Fibroblast of skin of scalp (primary cell): ENCODE results near the gene PDE4D.
A peak's percentile ranks its signal among the peaks of the same experiment; 100 is the strongest.
"Not testable (repeated sequence)": the region's sequence is repeated elsewhere in the genome, so short reads cannot be mapped to it uniquely, and the experiment has no call there.

Source experiments
- DNase-seq: peaks from one replicate; pipeline ENCODE4 v3.0.0-alpha.2; 2013

PDE4D gene

DNA sequence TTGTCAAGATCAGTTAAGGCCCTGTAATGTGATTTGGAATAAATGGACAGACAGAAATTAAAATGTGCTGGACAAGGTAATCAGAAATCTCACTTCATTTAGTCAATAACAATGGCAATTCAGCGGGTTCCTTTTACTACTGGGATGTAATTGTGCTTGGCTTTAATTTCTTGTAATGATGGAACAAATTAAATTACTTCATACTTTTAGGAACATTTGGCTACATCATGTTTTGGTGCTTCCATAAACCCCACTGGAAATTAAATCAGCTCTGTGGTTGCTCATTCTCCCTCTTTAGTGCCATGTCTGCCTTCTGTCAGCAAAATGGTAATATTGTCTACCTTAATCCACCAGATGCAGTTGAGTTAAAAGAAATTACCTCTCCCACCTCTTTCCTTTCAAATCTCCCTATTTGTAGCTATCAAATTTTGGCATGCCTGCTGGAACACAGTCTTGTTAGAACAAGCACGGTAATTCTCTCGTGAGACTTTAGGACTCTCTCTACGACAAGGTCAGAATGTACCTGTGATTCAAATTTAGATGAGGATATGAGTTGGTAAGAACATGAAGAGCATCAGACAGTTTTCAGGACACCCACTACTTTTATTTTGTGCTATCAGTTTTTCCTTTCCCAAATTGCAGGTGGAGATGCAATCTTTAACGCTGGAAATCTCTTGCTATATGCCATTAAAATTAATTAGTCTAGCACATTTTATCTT lies 834.4 kb downstream of the PDE4D start:
- no peak for DNase-seq

DNA sequence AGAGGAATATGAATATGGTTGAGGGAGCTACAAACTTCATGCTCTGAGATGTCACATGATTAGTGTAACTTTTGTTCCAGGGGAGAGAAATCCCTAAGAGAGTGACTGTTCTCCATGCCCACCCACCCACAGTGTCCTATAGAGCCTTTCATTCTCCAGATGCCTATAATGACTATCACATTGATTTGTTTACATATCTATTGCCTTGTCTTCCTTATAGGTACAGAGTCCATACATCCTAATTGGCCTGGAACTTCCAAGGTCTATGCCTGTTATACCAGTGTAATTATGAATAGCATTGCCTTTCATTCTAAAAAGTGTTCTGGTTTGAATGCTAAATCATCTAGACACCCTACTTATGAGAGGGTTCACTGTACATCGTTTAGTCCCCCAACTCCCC lies 835.3 kb downstream of the PDE4D start:
- DNase-seq = no peak

DNA sequence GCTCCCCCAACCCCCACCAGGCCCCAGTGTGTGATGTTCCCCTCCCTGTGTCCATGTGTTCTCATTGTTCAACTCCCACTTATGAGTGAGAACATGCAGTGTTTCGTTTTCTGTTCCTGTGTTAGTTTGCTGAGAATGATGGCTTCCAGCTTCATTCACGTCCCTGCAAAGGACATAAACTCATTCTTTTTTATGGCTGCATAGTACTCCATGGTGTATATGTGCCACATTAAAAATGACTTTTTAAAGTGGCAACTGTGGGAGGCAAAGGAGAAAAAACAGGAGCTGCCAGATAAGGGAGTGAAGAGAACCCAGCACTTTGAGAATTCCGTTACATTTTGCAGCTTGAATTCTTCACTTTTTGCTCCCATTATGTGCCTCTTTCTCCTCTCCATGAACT lies 836.9 kb downstream of the PDE4D start:
- DNase-seq = not testable (repeated sequence)

DNA sequence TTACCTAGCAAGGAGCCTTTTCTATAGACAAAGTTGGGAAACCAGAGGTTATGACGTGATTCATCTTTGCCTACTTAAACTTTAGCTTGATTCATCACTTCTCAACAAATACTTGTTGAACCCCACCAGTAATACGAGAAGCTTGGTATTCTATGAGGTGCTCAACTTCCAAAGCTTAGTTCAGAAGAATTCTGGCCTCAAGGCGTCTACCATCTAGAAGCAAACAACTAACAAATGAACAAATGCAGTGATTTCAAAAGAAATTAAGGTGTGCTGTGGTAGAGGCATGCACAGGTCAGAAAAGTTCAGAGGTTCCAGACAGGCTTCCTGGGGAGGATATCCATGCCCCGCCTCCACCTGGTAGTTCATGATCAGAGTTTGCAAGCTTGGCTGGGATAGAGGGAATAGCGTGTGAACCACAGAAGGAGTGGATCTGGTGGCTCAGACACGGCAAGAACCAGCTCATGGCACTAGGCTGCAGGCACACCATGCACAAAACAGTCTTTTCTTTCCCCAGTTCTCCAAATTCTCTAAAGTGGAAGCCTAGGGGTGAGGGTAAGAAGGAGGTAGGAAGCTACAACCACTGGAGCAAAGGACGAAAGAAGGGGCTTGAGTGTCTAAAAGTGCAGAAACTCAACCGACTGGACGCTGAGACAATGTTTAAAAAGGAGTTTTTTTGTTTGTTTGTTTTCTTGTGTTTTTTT lies 837.6 kb downstream of the PDE4D start:
- no peak for DNase-seq

DNA sequence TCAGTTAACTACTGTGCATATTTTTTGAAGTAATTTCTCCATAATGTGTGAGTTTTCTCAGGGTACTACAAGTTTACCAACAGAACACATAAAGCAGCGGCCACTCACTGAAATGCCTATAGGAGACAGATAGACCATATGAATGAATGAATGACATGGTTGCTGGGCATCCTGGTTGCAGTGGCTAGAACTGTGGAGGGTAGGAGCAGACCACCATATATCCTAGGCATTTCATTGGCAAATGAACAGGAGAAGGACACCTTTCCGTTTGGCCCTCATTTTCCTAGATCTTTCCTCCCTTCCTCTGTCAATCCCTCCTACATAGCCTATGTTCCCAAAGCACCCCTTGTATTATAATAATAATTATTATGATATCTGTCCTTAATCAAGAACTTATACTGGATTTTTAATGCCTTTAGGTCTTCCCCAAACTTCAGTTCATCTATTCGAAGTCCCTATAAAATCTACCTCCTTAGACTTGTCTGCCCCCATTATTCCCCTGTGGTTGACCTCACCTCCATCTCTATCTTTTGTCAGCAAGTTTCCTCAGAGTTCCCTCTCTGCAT lies 838.5 kb downstream of the PDE4D start:
- no peak for DNase-seq

DNA sequence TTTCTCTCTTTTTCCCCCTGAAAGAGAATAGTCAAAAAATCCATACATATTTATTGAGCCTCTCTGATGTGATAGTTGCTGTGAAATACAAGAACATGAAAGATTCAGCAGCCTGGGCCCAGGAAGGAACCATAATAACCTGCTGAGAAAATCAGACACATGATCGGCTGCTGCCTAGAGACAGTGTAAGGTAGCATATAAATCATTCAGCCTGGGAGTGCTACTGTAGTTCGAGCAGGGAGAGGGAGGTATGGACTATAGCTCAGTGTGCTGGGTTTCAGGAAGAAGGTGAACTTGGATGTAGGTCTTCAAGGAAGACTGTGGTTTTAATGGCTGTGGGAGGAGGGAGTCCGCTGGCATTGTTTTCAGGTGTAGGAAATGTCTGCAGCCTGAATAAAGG lies 841.6 kb downstream of the PDE4D start:
- no peak for DNase-seq

DNA sequence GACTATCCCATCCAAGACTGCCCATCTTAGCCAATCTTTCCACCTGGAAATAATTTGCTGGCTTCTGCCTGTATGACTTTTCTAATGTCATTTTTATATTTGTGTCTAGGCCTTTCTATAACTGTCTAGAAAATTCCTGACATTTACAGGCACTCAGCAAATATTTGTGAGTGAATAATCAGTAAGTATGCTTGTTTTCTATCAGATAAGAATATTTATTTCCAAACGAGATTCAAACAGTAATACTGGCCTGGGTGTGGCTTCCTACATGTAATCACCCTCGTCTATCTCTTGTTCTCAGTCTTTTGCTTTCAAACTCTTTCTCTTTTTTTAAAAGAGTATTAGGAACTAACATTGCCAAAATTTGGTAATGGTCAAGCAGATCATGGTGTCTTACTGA lies 844.4 kb downstream of the PDE4D start:
- no peak for DNase-seq

DNA sequence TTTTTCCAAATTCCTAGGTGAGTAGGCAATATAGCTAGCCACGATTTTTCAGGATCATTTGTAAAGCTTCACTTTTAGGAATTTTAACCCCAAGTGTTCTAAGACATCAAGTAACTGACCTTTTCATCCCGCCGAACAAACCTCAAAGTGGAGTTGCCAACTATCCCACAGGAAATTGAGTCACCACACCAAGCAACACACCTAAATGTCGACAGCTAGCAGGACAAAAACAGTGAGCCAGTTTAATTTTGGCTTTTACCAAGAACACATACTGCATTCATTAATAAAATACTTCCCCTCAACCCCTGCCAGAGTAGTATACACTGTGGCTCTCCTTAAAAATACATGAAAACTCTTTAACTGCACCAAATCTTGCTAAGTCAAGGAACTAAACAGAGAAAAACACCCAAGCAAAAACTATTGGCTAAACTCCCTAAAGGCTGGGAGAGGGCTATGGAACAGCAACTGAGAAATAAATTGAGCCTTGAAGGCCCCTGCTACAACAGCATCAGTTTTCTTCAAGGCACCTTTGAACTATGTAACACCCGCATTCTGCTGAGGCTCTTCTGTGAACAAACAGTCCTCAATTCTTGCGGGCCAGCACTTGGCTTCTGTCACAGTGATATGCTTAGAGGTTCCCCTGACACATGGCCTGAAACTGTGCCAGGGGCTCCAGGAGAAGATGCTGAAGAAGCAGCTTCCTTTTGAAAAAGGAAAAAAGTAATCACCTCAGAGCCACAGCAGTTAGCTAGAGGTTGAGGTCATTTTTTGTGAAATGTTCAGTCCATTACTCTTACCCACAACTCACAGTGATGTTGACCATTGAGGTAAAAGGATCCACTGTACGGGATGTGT lies 851.1 kb downstream of the PDE4D start:
- DNase-seq = no peak

DNA sequence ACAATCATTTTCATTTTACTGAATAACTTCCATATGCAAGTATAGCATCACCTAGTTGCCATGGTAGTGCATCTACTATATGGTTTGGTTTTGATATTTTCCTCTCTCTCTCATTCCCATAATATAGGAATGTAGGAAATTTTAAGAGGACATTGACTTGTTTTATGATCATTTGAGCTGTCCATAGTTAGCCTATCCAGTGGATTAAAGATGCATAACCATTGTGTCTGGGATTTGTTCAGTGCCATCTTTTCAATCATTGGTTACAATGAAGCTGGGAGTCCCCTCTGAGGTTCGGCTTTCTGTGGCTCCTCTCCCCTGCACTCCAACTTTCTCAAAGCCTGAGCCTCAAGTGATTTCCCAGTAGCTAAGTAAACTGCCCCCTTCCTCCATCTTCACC lies 852.2 kb downstream of the PDE4D start:
- no peak for DNase-seq

DNA sequence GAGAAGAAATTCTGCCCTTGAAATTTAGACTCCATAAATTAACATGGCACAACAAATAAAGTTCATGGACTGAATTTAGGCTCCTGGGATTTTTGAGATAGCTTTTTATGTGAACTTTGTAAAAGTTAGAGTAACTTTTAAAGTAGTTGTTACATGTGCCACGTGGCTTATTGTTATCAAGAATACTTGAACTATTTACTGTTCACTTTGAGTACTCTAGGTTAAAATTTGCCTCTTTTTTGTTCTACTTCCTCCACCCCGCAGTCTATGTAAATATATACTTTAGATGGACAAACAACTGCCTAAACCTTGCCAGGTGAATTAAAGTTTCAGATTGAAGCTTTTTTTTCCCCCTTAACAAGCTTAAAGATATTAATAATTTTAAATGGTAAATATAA lies 852.7 kb downstream of the PDE4D start:
- DNase-seq = no peak

DNA sequence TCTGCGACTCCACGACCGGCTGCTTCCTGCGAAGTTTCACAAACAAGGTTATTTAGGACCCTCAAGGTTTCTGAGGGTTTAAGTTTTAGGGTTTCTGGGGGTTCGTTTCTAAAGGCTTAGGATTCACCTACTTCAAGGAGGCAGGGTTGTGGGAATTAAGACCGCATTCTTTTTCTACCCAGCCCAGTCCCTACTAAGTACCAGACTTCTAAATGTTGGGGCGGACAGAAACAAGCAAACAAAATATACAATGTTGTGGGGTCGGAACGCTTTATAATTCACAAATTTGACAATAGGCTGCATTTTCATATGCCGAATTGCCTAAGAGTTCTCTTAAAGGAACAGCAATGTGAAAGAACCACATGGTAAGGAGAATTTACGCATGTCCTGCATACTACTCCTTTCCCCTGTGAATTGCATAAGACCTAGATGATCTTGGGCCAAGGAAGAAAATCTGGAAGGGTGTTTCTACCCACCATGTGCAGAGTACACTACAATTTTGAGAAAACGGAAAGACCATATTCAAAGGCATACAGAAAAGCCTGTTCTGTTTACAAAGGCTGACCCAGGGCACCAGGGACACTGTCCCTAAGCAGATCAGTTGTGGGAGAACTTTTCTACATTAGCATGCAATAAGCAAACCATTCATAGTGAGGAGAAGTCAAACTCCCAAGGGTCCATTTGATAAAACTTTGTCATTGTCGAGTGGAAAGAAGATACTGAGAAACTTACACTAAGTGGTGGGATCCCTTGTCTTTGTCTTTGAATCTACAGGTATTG lies 853.3 kb downstream of the PDE4D start:
- peak; percentile 29 for DNase-seq

DNA sequence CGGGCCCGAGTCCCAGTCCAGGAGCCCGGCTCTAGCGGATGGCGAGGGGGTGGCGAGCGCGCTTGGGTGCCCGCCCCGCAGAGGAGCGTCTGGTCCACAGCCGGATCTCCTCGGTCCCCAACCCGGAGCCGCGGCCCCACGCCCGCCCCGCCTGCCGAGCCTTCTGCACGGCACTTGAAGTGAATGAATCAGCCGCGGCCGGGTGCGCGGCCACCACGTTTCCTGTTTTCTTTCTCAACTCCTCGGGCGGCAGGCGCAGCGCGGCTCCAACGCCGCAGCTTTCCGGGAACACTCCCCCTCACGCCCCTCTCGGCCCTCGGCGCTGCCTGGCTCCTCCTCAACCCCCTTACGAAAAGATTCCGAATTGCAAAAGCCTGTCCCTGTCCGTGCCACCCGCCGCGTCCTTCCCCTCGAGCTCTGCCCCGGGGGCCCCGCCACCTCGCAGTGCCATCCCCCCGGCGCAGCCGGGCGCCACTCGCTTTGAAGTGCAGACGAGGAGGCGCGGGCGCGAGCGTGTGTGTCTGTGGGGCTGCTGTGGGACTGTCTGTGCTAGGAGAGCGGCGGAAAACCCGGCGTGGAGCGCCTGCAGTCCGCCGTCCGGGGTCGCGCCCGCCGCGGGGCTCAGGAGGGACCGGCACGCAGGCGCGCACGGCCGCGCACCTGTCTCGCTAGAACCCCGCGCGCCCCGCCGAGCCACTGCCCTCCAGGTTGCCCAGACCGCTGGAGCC lies 854.1 kb downstream of the PDE4D start:
- DNase-seq = peak; percentile 84

DNA sequence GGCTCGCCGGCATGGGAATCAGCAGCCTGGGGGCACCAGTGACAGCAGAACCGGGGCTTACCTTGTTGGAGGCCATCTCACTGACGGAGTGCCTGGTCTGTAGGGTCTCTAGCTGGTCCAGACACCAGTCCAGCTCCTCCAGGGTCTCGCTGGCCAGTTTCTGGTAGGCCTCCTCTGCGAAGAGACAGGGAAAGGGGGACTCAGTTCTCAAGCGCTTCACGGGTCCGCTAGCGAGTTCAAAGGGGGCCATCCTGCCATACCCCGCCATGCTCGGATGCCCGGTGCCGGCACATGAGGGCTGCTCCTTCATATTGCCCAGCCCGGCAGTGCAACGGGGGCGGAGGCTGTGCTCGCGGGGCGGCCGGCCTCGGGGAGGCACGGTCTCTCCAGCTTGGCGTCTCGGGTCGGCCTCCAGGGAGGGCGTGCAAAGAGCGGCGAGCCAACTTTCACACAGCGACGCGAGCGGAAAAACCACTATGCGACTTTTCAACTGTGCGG lies 854.7 kb downstream of the PDE4D start:
- no peak for DNase-seq

DNA sequence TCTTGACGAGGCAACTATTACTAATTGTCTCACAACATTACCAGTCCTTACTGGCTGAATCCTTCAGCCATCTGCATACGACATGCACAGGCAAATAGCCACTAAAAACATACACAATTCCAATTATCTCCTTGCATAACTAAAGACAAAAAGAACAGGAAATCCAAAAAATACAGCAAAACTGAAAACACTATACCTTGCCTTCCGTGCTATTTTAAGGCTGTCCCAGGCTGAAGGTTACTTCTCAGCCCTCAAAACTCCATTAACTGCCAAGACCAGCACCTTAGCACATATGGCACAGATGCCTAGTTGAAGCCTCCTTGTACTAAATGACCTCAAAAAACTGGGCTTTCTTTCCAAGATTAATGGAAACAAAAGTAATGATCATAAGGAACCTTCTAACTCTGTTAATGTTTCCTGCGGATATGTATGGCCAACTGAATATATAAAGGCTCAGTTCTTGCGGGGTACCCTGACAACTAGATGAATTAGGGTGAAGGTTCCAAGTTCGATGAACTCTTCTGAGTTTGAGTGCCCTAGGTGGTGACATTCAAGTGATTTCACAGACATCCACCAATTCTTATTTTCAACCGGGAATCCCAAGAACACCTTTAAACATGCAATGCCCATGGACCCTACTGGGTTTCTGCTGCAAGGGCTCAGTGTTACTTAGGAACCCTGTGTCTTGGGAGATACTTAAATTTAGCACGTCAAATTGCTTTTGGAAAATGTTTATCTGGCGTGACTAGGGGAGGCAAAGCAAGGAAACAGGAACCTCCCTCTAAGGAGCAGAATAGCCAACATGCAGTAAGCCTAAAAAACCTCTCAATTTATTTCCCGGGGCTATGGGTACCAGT lies 855.4 kb downstream of the PDE4D start:
- DNase-seq = no peak

DNA sequence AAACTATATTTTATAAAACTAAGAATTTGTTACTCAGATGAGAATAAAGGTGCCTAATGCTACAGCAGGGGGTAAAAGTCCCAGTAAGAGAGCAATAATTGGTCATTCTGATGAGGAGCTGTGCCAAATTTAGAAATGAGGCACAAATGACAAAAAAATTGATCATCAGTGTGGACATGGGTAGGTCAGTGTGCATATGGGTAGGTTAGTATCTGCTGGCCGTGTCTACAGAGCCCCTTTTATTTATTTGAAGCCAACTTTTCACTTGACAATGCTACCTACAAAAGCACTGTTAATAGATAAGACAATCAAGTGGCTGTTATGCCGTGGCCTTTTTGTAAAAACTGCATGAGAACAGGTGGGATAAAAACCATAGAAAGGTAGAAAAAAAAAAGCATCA lies 856.1 kb downstream of the PDE4D start:
- no peak for DNase-seq

DNA sequence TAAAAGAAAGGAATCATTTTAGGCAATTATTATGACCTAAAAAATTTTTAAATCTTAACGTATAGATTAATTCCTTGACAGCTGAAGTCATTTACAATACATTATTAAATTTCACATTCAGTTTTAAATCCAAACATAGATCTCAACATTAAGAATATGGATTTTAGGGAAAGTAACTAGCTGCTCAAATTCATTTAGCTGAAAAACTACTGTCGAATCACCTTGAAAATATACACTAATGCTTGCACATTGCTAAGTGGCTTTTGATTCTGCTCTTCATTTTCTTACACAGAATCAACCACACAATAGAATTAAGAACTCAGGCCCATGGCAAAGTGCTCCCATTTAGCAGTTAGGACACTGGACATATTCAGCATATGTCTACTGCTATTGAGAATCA lies 856.5 kb downstream of the PDE4D start:
- no peak for DNase-seq

DNA sequence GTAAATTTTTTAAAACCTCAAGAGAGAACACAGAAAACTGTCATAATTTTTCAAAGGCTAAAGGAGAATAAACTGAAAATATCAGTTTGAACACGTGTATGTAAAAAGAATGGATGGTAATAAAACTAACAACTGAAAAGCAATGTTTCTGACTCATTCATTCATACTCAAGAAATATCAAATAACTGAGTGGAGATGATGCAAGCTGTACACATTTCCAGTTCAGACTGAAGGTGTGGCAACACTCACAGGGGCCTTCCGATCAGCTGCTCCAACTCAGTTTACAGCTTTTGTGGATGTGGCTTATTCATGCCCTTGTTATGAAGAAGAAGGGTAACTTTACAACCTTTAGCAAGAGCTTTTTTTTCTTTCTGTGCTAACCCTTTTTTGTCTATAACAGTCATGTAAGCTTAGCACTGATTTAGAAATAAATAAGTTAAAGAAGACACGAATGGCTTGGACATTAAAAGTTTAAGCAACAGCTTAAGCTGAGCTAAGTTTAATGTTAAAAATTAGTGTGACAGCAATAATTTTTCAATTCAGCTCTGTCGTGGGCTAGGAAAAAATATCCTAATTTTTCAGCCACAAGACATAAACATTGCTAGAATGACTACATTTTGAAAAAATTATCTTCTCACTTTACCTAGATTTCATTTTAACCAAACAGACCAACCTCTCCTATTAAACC lies 857.1 kb downstream of the PDE4D start:
- peak; percentile 96 for DNase-seq

DNA sequence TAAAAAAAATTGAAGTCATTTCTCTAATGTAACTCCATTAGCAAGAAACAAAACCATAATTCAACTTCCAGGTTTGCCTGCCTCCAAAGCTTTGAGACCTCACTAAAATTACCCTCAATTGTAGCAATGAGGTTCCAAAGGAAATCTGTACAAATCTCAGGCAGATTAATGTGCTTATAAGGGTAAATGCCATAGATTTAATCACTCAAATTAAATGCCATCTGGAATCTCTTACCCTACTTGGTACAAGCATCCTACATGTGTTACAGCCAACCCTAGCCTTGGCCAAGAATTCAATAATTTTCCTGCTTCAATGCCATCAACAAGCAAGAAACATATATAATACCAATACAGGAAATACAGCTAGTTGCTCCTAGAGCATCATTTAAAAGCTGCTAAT lies 857.8 kb downstream of the PDE4D start:
- DNase-seq = no peak

DNA sequence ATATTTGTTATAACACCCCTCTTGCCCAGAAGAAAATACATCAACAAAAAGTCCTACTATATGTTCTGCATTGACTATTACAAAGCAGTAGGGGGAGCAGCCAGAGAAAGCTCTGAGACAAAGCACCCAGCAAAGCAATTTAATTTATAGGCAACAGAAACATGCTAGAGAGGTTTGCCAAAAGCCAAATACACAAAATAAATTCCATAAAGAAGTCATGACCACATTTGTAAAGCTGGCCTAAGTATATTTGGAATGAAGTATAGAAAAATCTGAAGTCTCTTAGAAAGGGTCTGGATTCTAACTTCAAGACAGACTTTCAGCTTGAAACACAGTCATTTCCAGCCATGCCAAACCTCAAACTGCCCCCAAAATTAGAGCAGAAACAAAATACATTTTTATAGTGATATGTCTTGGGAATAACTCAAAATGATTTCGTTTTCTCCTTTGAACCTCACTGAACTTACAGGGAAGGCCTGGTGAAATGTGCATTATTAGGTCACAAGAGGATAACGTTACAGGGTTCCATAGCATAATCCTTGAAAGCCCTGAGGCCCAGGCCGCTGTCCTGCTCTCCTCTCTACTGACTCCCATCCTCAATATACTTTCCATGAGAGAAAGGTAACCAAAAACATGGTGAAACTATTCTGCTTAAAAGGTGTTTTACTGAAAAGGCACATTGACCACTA lies 858.9 kb downstream of the PDE4D start:
- peak; percentile 76 for DNase-seq
